KG1 (cell line): ENCODE results near the gene MTHFD2.

ENCODE experiments used
- DNase-seq: peaks from one replicate; lab custom pipeline; 2025; lab: John Stamatoyannopoulos, UW

MTHFD2 gene

GRCh38 chr2:74267068-74267467, 68.7 kb downstream of the MTHFD2 start:
- DNase-seq: no peak
